BJ (cell line): Measurements from ENCODE around the gene UPF2. TPM values are rescaled to one million over a fixed set of nuclear protein-coding genes. Genes with fewer than 3 reads are reported as not detected.
A peak's percentile ranks its signal among the peaks of the same experiment; 100 is the strongest.

Source experiments
- CTCF ChIA-PET: fragments of 350-600 bp; formaldehyde crosslinking; extraction: SDS; loops from one replicate; lab custom pipeline; 2021; ENCODE audit warnings: antibody characterized with exemption, inconsistent platforms; lab: Yijun Ruan, JAX
- POLR2A ChIA-PET: fragments of 300-600 bp; sonication (Branson Sonifier 250); formaldehyde crosslinking; extraction: SDS; loops from one replicate; lab custom pipeline; 2021; ENCODE audit warnings: antibody characterized with exemption; lab: Charles Lee
- DNase-seq: peaks from one replicate; pipeline ENCODE4 v3.0.0-alpha.2; 2011; ENCODE audit warnings: low read depth
- H3K27me3 ChIP-seq: 2 replicates; pipeline ENCODE4 v1.6.0; 2011; ENCODE audit warnings: low read length; ENCODE audit not compliant: control insufficient read depth, insufficient read depth
- H3K36me3 ChIP-seq: 2 replicates; pipeline ENCODE4 v1.5.1; 2011; ENCODE audit warnings: low read length; ENCODE audit not compliant: control insufficient read depth, insufficient read depth
- H3K4me3 ChIP-seq: 2 replicates; pipeline ENCODE4 v1.5.1; 2011; ENCODE audit warnings: low read depth, mild to moderate bottlenecking, control low read depth, low read length
- polyA plus RNA-seq: library from polyadenylated mRNA; depleted of rRNA; stranded (reverse); fragments of >200 nt; gene quantifications from 2 replicates; pipeline ENCODE4 v1.2.3, GENCODE V29; 2011
- TF ChIP-seq, protein P1 (sequence below): IDR thresholded peaks from 2 replicates; pipeline ENCODE4 v1.5.1; 2011; ENCODE audit warnings: low read depth, mild to moderate bottlenecking, control low read depth, inconsistent platforms, low read length, moderate library complexity; ENCODE audit not compliant: insufficient read depth

The UPF2 gene
- polyA plus RNA-seq, 1 experiment = 5.5 TPM

GRCh38 chr10:11878776-11879175 lies 163.8 kb downstream of the UPF2 start:
- Histone ChIP-seq H3K27me3 (no peaks in the 10 kb centered on the region), H3K4me3 (no peak overlapping the region), H3K36me3 (no peaks in the 10 kb centered on the region)
- DNase-seq = no peak
- TF ChIP-seq, protein P1, sequence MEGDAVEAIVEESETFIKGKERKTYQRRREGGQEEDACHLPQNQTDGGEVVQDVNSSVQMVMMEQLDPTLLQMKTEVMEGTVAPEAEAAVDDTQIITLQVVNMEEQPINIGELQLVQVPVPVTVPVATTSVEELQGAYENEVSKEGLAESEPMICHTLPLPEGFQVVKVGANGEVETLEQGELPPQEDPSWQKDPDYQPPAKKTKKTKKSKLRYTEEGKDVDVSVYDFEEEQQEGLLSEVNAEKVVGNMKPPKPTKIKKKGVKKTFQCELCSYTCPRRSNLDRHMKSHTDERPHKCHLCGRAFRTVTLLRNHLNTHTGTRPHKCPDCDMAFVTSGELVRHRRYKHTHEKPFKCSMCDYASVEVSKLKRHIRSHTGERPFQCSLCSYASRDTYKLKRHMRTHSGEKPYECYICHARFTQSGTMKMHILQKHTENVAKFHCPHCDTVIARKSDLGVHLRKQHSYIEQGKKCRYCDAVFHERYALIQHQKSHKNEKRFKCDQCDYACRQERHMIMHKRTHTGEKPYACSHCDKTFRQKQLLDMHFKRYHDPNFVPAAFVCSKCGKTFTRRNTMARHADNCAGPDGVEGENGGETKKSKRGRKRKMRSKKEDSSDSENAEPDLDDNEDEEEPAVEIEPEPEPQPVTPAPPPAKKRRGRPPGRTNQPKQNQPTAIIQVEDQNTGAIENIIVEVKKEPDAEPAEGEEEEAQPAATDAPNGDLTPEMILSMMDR = no peak
- ChIA-PET POLR2A (no interaction called here), CTCF (interaction anchor here (0.7 to 1.2 kb wide), 2 partner anchors 9 to 59 kb away, joined by 3 read pairs; no protein-coding TSS in a partner anchor)

DNA sequence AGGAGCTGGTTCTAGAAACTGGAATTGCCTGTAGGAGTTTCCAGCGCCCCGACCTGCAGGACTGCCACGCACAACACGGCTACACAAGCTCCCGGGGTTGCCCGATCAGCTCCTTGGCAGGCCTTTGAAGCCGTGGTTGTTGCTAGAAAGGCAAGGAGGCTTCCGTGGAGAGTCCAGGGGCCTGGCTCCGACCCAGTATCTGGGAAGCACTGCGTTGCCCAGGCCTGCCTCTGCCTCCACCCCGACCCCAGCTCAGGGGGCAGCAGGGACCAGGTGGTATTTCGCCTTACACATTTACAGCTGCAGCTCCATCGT lies 165.1 kb downstream of the UPF2 start:
- DNase-seq = no peak

DNA sequence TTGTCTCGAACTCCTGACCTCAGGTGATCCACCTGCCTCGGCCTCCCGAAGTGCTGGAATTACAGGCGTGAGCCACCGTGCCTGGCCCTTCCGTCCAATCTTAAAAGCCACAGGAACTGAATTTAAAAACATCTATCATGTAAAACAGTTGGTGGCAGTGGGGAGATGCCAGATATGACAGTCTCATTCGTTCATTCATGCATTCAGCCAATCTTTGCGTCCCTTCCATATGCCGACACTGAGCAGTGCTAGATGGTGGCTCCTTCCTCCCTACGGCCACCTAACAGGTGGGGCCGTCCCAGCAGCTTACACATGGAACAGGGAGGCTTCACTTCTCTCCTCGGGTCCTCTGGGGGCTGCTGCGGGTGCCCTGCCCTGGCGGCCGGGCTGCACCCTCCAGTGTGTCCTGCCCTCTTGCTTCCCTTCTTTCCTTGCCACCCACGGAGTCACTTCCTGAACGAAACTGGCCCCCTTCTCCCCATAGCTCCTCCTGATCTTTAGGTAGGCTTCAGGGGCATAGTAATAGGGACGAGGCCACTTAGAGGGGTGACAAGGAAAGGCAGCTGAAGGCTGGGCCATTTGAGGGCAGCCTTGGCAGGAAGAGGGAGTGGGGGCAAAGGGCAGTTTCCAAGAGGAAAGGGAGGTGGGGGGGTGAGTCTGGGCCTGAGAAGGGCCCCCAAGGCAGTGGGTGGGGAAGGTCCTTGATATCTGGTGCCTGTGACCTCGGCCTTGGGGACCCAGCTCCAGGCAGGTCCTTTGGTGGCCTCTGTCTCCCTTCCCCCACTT lies 165.6 kb downstream of the UPF2 start:
- POLR2A ChIA-PET = no interaction called here
- TF ChIP-seq, protein P1 = no peak
- no peak for DNase-seq

More for the DNA sequence above, 165.1 kb downstream of the UPF2 start:
- CTCF ChIA-PET = no interaction called here
- H3K36me3 ChIP-seq = no peaks in the 10 kb centered on the region
- POLR2A ChIA-PET = no interaction called here
- TF ChIP-seq, protein P1 = no peak
- no peak overlapping the region for H3K4me3 ChIP-seq
- no peaks in the 10 kb centered on the region for H3K27me3 ChIP-seq

GRCh38 chr10:11876324-11876723 lies 166.3 kb downstream of the UPF2 start:
- no peak overlapping the region for H3K4me3 ChIP-seq
- CTCF ChIA-PET = no interaction called here
- TF ChIP-seq, protein P1 = no peak
- DNase-seq = no peak
- no peaks in the 10 kb centered on the region for H3K27me3 ChIP-seq
- POLR2A ChIA-PET = no interaction called here
- no peaks in the 10 kb centered on the region for H3K36me3 ChIP-seq

More for the DNA sequence above, 165.6 kb downstream of the UPF2 start:
- no peaks in the 10 kb centered on the region for H3K36me3 ChIP-seq
- H3K27me3 ChIP-seq = no peaks in the 10 kb centered on the region
- CTCF ChIA-PET = no interaction called here
- H3K4me3 ChIP-seq = no peak overlapping the region

DNA sequence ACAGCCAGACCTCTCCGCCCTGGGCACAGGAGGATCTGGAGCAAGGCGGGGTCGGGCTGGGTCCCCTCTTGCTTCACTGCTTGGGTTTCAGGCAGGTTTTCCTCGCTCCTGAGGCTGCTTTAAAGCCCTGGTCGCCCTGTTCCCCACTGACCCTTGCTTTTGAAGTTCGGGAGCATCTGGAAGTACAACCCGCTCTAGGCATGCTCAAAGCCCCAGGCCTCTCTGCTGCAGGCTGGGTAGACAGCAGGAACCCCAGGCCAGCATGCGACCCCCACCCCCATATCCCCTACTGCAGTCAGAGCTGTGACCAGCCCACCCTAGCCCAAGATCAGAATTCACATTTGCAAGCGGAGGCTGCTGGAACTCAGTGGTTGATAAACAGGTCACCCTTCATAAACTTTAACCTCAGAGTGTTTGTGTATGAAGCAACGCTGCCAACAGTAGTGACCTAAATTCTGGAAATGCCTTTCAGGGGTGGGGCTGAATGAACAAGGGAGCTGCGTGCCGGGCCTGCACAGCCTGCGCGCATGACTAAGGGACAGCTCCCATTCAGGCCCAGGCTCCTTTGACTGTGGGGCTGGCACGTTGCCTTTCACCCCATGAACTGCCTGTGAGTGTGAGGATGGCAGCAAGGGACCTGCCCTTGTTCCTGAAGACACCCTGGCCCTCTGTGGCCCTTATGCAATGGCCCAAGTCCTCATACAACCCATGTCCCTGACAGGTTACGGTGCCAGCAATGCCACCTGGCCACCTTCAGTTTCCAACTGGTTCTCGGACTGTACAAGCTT lies 166.9 kb downstream of the UPF2 start:
- TF ChIP-seq, protein P1 = no peak
- Histone ChIP-seq H3K4me3 (no peak overlapping the region), H3K36me3 (no peaks in the 10 kb centered on the region), H3K27me3 (no peaks in the 10 kb centered on the region)
- CTCF ChIA-PET = no interaction called here
- DNase-seq = peak; percentile 85
- POLR2A ChIA-PET = no interaction called here
